ENCODE results near the gene COQ8B.

The COQ8B gene

DNA sequence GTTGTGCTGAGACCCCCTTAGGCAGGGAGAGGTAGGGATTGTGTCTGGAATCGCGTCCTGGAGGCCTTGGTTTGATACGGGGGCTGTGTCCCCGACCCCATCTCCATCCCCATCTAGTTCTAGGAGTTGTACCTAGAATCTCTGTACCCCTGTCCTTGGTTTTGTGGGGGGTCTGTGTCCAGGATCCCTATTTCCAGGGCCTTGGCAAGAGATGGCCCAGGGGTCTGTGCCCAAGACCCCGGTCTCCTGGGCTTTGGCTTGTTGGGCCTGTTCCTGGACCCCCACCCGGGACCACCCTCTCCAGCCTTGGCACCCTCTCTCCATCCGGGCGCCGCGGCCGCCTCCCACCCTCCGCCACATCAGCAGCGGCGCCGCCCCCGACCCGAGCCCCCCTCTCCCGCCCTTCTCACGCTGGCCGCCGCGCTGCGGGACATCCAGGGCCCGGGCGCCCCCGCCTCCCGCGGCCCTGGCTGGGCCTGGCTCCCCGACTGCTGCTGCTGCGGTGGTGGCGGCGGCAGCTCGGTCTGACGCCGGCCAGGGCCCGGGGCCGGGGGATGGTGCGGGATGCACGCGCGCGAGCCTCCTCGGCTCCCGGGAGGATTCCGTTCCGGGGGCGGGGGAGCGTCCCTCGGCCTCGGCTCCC lies 26.5 kb downstream of the COQ8B start, which contains the start of gene NUMBL:
Gene NUMBL (minus strand): TSS at position 602 of the 643 bp plus-strand sequence. CDS start 168 bp downstream, at position 434.
- DNase-seq: no peak

DNA sequence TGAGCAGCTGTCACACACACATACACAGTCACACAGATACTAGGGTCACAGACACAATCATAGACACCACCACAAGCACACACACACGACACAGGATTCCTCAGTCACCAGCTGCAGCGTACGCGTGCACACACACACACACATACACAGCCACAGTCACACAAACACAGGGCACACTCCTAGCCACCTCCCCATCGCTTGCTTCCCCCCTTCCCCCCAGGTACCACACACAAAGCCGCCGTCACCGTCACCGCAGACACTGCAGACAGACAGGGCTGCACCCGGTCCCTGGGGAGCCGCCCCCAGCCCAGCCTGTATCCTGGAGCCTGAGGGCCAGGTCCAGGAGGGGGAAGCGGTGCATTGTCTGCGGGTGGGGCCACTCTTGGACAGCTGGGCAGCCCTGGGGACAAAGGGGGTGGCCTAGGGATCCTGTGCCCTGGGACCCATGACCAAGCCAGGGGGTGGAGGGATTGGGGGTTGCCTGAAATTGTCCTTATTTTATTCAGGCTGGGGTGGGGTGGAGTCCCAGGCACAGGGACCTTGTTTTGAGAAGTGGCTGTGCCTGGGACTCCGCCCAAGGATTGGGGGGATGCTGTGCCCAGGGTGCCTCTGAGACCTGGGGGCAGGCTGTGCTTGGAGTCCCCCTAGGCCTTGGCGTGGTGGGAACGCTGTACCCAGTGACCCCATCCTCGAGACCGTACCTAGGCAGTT lies 27.2 kb downstream of the COQ8B start:
- no peak for DNase-seq

DNA sequence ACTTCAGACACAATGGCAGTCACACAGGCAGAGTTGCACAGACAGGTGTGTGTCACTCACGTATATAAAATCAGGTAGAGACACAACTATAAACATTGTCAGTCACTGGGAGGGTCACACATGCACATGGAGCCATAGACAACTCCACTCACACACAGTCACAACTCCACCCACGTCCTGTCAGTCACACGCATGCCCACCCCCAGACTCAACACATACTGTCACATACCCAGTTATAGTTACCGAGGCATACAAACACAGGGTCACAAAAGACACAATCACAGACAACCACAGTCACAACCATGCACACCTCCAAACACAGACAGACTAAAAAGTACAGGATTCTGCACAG lies 27.7 kb downstream of the COQ8B start:
- no peak for DNase-seq

DNA sequence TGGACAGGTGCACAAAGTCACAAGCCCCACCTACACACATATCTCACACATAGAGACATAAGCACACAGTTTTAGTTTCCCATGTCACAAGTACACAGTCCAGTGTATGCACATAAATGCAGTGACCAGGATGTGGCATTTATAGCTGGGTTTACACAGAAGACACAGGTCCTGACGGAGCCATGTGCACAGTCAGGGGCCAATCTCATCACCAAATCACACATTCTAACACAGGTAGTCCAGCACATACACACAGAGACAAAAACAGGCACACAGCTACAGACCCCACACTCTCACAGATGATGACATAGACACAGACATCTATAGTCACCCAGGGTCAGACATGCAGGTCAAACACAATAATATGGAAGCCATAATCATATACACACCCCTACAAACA lies 28.4 kb downstream of the COQ8B start:
- DNase-seq: no peak

DNA sequence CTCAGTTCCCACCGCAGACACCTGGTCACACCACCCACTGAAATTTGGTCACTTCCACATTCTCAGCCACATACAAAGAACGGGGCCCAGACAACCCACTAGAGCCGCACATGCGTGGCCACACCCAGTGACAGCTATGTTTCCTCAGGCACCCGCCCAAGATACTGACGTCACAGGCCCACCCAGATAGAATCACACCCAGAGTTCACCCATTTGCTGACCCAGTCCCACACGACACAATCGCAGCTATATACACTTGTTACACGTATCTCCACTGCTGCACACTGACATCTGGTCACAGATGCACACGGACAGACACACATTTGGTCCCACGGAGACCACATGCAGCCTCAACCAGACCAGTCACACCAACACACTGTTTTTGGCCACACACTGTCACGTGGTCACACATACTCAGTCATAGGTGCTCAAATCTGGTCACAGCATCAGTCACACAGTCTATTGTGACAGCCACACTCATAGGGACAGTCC lies 29.1 kb downstream of the COQ8B start:
- DNase-seq: no peak

DNA sequence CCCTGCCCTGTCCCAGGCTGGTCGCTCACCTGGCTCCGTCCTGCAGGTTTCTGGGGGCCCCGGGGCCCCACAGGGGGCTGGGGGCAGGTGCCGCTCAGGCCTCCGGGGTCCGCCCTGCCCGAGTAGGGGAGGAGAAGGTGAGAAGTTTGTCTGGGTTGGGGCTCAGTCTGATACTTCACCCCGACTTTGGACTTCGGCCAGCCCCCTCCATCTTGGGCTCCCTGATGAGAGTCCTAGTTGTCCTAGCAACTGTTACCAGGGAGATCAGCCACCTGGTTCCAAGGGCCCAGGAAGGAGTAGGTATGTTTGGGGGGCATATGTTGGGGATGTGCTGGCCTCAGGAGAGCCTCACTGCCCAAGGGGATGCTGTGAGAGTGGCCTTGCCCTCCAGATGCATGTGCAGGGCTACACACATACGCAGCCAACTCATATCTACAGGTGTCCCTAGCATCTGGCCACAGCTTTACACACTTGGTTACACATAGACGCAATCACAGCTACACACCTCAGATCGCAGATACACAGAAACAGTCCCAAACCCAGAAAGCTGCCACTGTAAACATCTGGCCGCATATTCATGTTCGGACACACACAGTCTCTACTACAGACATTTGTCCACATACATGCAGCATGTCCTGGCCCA lies 29.7 kb downstream of the COQ8B start:
- DNase-seq: no peak

DNA sequence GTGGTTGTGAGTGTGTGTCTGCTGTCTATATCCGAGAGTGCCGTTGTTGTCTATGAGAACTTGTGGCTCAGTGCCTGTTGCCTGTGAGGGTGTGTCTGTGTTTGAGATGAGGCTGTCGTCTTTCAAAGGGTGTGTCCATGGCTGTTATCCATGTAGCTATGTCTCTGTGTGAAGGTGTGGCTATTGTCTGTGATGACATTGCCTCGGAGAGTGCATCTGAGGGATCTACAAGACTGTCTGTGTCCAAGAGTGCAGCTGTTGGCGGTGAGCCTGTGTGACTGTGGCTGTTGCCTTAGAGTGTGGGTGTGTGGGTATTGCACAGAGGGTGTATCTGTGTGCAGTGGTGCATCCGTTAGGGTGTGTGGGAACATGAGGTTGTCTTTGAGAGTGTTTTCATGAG lies 31.1 kb downstream of the COQ8B start:
- no peak for DNase-seq

DNA sequence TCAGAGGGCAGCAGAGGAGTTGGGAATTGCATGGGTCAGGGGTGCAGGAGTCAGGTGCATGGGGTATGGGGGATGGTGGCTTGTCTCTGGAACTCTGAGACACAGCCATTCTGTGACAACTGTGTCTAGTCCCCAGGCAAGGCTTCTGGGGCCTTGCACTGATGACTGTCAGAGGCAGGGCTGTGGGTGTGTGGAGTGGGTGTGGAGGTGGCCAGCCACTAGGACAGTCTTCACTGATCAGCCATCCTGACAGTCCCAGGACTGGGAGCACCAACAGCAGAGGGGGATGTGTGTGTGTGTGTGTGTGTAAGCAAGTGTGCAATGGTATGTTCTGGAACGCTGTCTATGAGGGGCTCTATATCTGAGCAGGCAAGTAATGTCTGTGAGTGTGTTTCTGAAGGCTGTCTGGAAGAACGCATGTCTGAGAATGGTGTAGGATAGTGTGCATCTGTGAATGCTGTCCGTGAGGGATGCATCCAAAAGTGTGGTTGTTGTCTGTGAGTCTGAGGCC lies 31.6 kb downstream of the COQ8B start:
- DNase-seq: no peak

DNA sequence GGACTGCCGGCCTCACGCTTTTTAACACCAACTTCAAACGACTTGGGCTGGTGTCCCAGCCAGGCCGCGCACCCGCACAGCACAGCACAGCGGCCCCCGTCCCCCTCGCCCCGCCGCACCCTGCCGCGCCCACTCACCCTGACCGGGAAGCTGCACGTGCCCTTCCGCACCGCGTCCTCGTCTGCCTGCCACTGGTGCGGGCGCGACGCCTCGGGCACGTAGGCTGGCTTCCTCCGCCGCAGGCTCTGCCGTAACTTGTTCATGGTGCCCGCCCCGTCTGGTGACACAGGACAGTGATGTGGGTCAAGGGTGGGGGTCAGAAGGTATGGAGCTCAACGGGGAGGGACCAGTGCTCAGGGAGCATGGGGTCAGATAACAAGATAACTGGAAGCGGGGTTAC lies 32.4 kb downstream of the COQ8B start:
- DNase-seq: no peak

DNA sequence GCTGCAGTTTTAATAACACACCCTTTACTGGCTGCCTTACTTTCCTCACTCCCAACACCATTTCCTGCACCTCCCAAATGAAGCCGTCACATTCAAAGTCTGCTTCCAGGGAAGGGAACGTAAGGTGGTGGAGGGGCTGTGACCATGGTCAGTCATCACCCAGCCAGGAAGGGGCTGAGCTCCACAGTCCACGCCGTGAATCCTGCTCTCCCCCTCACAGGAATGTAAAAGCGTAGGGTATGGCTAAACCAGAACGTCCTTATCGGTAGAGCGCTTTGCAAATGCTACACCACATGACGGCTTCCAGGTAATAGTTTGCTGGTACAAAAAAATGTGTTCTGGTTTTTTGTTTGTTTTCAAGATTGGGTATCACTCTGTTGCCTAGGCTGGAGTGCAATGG lies 33.2 kb downstream of the COQ8B start:
- DNase-seq: no peak

DNA sequence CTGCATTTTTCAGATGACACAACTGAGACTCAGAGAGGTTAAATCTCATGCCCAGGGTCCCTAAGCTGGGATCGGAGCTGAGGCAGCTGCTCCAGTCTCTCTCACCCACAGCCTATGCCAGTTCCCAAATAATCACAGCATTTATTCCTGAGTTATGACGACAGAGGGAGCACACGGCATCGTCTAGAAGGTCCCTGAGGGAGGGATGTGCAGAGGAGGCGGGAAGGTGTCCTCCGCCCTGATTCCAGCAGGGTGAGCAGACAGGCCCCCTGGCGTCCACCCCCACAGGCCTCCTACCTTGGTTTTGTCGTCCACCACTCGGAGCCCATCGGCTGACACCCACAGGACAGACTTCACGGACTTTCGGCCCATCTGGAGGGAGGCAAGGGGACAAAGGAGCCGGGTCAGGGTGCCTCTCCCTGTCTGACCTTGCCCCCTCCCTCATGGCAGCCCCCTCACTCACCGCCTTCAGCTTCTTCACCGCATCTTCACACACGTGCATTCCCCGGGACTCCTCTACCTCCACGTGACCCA lies 34.2 kb downstream of the COQ8B start:
- no peak for DNase-seq

DNA sequence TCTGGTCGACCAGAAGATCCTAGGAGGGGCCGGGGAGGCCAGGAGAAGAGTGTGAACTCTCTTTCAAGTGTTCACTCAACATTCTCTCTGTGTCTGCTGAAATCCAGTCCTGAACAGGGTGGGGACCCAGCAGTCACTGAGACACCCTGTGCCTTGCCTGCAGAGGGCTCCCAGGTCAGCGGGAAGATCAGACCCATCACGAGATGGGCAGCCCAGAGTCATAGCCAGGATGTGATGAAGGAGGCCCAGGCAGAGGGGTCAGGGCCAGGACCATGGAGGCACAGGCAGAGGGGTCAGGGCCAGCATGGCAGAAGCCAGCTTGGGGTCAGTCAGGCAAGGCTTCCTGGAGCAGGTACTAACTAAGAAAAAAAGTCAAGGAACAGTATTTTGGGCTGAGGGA lies 35.6 kb downstream of the COQ8B start:
- DNase-seq: no peak

DNA sequence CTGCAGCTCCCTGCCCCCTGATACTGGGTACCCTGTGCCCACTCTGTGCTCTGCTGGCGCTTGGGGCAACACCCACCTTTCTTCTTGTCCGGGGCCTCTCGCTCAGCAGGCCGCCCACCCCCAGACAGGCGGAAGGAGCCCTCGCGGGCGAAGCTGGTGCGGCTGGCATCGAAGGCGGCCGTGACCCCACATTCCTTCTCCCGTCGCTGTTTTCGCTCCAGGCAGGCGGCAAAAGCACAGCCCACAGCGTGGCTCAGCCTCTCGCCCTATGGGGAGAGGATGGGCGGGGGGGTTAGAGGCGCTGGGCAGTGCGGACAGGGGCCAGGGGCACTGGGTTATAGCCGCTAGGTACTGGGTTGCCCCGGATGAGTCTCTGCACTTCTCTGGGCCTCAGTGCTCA lies 39.5 kb downstream of the COQ8B start:
- DNase-seq: no peak

DNA sequence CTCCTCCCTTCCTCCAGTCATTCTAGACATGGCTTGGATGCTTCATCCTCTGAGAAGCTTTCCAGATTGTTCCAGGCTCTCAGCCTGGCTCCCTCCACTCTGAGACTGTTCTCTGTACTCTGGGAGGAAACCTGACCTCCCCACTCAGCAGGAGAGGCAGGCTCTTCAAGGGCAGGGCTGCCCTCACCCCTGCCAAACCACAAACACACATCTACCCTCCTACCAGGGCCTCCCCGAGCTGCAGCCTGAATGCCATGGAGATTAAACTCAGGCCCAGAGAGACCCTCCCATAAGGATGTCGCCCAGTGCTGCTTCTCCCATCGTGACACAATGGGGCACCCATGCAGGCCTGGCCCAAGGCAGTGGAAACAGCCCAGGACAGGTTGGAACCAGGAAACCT lies 42.4 kb downstream of the COQ8B start:
- no peak for DNase-seq

DNA sequence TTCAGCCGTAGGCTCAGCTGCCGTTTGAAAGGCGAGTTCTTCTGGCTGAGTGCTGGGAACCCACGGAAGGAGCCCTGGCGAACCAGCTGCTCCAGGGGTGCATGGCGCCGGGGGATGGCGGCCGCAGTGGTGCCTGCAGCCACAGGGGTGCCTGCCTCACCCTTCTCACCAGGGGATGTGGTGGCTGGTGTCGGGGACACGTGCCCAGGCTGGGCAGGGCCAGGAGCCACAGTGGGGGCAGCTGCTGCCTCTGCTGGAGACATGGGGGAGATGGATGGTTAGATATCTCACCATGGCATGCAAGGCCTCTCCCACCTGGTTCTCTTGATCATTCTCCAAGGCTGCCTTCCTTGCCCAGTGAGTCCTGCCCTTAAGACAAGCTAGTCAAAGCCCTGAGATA lies 43.3 kb downstream of the COQ8B start:
- no peak for DNase-seq

DNA sequence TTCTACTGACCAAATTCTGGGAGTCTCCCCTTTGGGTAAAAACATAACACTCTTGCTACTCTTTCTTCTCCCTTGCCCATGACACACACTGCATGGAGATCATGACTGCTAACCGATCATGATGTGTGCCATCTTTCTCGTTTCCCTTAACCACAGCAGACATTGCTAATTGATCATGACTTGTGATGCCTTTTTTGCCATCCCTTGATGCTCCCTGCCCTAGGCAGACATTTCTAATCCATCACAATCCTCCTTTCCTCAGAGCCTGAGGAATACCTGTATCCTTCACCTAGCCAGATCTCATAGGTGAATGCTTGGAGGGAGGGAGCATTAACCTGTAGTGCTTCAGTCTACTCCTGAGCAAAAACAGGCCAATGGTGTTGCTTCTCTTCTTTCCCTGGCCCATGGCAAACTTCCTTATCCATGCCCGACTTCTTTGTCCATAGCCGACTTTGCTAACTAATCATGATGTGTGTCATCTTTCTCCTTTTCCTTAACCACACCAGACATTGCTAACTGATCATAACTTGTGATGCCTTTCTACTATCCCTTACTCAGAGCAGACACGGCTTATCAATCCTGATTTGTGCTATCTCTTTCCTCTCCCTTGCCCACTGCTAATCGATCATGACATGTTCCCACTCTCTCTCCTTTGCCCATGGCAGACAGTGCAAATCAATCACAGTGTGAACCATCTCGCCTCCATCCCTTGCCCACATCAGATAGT lies 44.0 kb downstream of the COQ8B start:
- no peak for DNase-seq

DNA sequence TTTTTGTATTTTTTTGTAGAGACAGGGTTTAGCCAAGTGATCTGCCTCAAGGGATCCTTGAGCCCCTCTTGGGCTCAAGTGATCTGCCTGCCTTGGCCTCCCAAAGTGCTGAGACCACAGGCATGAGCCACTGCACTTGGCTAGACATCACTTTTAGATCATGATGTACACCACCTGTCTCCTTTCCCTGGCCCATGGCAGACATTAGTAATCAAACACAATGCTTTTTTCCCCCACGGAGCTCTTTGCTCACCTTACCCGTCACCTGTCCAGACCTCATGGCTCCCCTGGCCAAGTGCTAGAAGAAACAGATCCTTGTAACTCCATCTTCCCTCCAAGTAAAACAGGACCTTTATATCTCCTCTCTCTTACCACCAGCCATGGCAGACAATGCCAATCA lies 44.6 kb downstream of the COQ8B start:
- no peak for DNase-seq

DNA sequence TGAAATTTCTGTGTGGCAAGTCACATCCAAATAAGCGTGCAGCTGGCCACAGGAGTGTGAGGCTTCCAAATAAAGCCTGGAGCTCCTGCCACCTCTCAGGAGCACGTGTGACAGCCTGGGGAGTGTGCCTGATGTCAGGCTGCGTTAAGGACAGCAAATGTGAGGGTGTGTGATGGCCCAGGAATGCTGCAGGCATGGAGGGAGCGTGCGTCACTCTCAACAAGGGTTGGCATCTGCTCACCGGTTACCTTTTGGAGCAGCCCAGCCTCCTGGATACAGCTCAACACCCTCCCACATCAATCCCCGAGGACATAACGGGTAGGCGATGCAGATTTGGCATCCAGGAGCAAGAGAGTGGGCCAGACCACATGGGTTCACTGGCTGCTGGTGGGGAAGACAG lies 45.3 kb downstream of the COQ8B start:
- DNase-seq: no peak

DNA sequence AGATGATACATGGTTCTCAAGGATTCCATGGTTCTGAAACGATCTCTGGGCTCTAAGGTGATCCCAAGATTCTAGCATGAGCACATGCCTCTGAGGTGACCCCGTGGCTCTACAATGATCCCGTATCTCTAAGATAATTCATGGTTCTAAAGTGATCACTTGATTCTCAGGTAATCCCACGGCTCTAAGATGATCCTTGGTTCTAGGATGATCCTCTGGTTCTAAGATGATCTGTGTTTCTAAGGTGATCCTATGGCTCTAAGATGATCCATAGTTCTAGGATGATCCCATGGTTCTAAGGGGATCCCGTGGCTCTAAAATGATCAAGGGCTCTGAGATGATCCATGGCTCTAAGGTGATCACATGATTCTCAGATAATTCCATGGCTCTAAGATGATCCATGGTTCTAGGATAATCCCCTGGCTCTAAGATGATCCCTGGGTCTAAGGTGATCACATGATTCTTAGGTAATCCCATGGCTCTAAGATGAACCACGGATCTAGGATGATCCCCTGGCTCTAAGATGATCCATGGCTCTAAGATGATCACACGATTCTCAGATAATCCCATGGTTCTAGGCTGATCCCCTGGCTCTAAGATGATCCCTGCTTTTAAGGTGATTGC lies 47.6 kb downstream of the COQ8B start:
- no peak for DNase-seq

DNA sequence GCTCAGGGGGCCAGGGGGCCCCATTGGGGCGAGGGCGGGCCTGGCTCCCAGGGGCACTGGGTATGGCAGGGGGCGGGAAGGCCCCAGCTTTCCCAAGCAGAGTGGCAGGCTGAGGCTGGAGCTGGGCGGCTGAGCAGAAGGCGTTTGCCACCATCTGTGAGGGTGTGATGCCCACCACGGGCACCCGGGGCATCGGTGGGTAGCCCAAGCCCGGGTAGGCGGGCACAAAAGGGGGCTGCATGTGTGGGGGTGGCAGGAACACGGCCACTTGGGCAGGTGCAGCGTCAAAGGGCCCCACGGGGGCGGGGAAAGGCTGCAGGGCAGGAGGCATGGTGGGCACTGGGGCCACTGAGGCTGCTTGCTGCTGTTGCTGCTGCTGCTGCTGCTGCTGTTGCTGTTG lies 49.1 kb downstream of the COQ8B start:
- DNase-seq: no peak

DNA sequence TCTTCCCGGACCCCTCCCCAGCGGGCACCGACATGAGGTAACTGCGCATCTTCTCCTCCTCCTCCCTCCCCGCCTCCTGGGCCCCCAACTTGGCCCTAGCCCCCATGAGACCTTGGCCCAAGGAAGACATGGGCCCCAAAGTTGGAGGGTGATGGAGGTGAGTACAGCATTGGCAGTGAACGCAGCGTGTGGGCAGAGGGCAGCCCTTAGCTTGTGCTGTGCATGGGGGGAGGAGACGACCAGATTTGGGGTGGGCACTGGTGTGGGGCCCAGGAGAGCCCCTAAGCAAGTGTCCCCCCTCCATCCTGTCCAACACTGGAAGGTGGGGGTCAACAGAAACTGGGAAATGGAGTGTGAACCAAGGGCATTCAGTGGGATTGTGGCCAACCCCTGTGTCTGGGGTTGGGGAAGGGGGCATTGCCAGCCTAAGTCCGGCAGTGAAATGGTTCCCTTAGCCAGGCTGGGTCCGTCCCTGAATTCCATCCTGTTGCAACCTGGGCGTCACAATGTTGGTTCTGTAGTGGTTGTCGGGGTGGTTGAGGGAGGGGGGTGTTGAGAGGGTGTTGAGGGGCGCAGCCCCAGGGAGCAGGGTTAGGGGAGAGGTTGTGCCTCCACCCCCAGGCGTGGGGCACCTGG lies 49.8 kb downstream of the COQ8B start:
- no peak for DNase-seq
